AG10803 (cell line): ENCODE data around the gene PPFIBP1.
A peak's percentile ranks its signal among the peaks of the same experiment; 100 is the strongest.

ENCODE experiments used
- DNase-seq: peaks from one replicate; pipeline ENCODE4 v3.0.0; 2010; ENCODE audit warnings: low read depth
- H3K4me3 ChIP-seq: 2 replicates; pipeline ENCODE4 v1.5.1; 2011; ENCODE audit warnings: mild to moderate bottlenecking, low read length, control low read depth
- TF ChIP-seq, protein P1 (sequence below): conservative IDR thresholded peaks from 2 replicates; pipeline ENCODE4 v1.5.1; 2011; ENCODE audit warnings: mild to moderate bottlenecking, low read length, control low read depth, inconsistent platforms

PPFIBP1 gene

DNA sequence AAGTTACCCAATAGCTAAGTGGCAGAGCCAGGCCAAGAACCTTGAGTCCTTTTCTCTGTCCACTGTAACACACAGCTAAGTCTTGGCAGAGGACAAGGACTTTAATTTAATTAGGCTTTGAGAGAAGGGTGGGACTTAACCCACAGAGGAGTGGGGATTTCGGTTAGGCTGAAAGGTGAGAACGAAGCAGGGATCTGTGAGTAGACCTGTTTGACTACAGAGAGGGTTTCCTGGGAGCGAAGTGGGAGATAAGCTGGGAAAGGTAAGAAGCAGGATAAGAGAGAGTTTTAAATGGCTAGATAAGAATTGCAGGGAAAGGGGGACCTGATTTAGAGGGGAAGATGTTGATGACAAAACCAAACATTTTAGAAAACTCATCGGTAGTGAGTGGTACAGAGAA is 2.0 kb upstream of the PPFIBP1 start:
- no peak for DNase-seq
- TF ChIP-seq, protein P1, sequence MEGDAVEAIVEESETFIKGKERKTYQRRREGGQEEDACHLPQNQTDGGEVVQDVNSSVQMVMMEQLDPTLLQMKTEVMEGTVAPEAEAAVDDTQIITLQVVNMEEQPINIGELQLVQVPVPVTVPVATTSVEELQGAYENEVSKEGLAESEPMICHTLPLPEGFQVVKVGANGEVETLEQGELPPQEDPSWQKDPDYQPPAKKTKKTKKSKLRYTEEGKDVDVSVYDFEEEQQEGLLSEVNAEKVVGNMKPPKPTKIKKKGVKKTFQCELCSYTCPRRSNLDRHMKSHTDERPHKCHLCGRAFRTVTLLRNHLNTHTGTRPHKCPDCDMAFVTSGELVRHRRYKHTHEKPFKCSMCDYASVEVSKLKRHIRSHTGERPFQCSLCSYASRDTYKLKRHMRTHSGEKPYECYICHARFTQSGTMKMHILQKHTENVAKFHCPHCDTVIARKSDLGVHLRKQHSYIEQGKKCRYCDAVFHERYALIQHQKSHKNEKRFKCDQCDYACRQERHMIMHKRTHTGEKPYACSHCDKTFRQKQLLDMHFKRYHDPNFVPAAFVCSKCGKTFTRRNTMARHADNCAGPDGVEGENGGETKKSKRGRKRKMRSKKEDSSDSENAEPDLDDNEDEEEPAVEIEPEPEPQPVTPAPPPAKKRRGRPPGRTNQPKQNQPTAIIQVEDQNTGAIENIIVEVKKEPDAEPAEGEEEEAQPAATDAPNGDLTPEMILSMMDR: no peak

DNA sequence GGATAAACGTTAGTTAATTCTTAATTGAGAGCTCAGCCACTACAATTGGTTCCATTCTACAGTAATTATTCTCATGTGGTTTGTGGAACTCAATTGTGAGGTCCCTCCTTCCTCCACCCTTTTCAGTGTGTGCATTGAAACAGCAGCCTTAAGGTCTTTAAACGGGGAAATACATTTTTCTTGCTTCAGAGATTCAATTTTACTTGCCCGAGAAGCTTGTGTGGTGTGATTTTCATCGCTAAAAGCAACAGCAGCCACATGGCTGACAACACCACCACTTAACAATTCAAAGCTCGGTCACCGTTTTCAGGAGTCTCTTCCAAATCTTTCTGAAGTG is 733 bp upstream of the PPFIBP1 start:
- TF ChIP-seq, protein P1: no peak
- peak overlapping the region; percentile 90 for H3K4me3 ChIP-seq
- no peak for DNase-seq

More for the DNA sequence above, 2.0 kb upstream of the PPFIBP1 start:
- no peak overlapping the region for H3K4me3 ChIP-seq

DNA sequence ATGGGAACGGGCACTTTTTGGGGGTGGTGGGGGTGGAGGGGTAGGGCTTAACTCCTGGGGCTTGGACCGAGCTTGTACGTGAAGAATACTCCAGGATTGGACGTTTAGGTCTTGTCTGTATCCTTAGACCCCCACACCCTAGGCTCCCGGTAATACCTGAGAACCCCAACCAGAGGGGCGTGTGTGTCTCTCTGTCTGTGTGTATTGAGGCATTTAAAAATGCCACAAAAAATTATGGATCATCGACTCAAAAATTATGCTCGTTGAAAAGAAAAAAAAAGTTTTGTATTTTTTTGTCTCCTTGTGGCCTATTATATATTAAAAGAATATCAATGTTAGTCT is 459 bp downstream of the PPFIBP1 start:
- TF ChIP-seq, protein P1: no peak
- peak overlapping the region; percentile 90 for H3K4me3 ChIP-seq

DNA sequence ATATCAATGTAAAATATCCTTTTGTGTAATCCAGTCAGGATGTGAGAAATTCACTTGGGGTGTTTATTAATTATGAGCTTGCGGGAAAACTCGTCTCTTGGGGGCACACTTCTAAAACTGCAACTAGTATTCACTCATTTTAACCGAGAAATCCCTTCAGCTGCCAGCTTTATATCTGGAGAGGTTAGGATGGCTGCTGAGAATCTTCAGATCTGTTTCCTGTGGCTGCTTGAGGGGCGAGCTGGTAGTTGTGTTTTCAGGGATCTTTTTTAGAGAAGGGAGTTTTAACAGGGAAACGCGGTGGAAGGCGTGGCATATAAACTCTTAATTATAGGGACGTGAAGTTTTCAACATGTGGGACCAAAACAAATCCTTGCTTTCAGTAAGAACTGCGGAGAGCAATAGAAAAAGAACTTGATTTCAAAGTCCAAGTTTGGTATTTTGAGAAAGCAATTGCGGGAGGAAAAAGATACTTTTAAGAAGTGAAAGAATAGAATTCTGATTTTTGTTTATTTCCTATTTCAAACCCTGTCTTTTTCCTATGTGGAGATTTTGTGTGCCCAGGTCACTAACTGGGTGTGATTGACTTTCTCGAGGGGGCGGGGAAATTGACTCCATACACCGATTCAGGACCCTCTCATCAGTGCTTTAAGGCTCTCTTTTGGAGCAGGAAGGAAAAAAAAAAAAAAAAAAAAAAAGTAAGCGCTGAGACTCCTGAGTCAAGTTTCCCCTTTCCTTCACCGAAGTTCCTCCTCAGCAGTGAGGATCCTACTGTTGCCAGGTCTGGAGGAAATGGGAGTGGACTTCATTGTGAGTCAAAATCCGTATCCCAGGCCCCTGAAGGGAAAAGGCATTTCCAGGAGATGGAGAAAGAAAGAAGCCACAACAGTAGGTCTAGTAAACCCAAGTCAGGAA is 1.1 kb downstream of the PPFIBP1 start:
- peak; percentile 77 for DNase-seq
- TF ChIP-seq, protein P1: no peak; the same call in 1 of the 2 replicates
- peak overlapping the region; percentile 90 for H3K4me3 ChIP-seq

More for the DNA sequence above, 459 bp downstream of the PPFIBP1 start:
- DNase-seq: no peak

DNA sequence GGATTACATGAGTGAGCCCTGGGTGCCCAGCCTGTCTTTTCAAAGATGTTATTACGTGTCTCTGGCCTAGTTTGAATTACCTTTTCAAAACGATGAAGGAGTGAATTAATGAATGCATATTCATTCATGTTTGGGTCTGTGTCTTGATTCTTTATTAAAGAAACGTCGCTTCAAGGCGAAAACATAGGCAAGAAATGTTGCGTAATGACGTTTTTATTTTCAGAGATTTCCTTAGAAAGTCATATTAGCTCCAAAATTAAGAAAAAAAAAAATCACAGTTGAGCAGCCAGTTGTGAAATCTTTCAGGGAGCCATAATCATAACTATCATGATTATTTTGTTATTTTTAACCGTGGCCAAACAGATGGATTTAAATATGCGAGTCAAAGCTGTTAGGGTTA is 3.5 kb downstream of the PPFIBP1 start:
- DNase-seq: no peak
- no peak overlapping the region for H3K4me3 ChIP-seq
- TF ChIP-seq, protein P1: no peak

DNA sequence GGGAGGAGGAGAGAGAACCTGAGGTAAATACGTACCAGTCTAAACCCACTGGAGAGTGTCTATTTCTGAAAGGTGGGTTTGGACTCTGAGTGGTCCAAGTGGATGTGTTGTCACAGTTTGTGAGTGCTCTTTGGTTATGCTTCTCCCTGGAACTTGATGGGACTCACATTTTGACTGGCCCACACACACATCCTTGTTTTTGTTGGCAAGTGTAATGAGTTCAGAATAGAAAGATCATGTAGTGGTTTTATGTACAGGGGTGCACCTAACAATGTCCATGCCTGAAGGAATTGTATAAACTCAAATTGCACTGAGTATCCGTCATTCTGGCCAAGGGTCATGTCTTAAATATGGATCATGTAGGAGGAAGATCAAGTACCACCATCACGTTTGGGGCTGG is 4.8 kb downstream of the PPFIBP1 start:
- TF ChIP-seq, protein P1: no peak
- H3K4me3 ChIP-seq: no peak overlapping the region
- DNase-seq: no peak
